Nephron (organoid): Measurements from ENCODE around the gene PDGFD.
A peak's percentile ranks its signal among the peaks of the same experiment; 100 is the strongest.

Experiments used
- H3K27ac Mint-ChIP-seq, 3 experiments: 2 replicates each; pipeline ENCODE4 v1.8.0; 2020; ENCODE audit warnings: mixed read lengths in 3 of 3, mild to moderate bottlenecking in 2 of 3, moderate library complexity in 1 of 3
- H3K27me3 Mint-ChIP-seq: 2 replicates; pipeline ENCODE4 v1.8.0; 2021; ENCODE audit warnings: low read depth, mild to moderate bottlenecking, moderate library complexity, mixed read lengths
- H3K36me3 Mint-ChIP-seq: 2 replicates; pipeline ENCODE4 v1.8.0; 2020; ENCODE audit warnings: low read depth, mixed read lengths
- H3K4me1 Mint-ChIP-seq: 2 replicates; pipeline ENCODE4 v1.8.0; 2020; ENCODE audit warnings: mixed read lengths
- H3K4me3 Mint-ChIP-seq, 3 experiments: 2 replicates each; pipeline ENCODE4 v1.8.0; 2020; ENCODE audit warnings: mild to moderate bottlenecking in 3 of 3, mixed read lengths in 3 of 3, moderate library complexity in 2 of 3
- H3K9me3 Mint-ChIP-seq: 2 replicates; pipeline ENCODE4 v1.8.0; 2020; ENCODE audit warnings: mixed read lengths
- CTCF ChIP-seq, 3 experiments: fragments of 200-600 bp; sonication (generic); IDR thresholded peaks; one replicate each; pipeline ENCODE4 v1.5.0; 2021; ENCODE audit warnings: antibody characterized with exemption in 3 of 3; ENCODE audit not compliant: unreplicated experiment in 3 of 3

Gene PDGFD

GRCh38 chr11:104152941-104153505 is 10.9 kb downstream of the PDGFD start:
- Mint-ChIP-seq H3K36me3 (no peaks in the 10 kb centered on the region), H3K27me3 (no peaks in the 10 kb centered on the region), H3K27ac (no peak overlapping the region), H3K4me3 (no peak overlapping the region), H3K4me1 (peaks cover 16% of the 10 kb centered on the region), H3K9me3 (peaks cover 2% of the 10 kb centered on the region)
- TF ChIP-seq CTCF (IDR thresholded peaks at IDR 0.05; ENCODE audit: unreplicated experiment in 3 of 3): no peak

- TF ChIP-seq CTCF (IDR thresholded peaks at IDR 0.05; ENCODE audit: unreplicated experiment in 3 of 3): peak; percentile 21 to 35 (median 33)
- Mint-ChIP-seq H3K4me1 (peaks cover 12% of the 10 kb centered on the region), H3K9me3 (peaks cover 2% of the 10 kb centered on the region), H3K27me3 (no peaks in the 10 kb centered on the region), H3K27ac (no peak overlapping the region), H3K36me3 (no peaks in the 10 kb centered on the region), H3K4me3 (no peak overlapping the region)
These were observed 12.3 kb downstream of the PDGFD start for GRCh38 chr11:104151404-104152204.

GRCh38 chr11:104148706-104149105 is 15.2 kb downstream of the PDGFD start:
- Mint-ChIP-seq H3K9me3 (peaks cover 2% of the 10 kb centered on the region), H3K4me1 (peaks cover 8% of the 10 kb centered on the region), H3K4me3 (no peak overlapping the region), H3K27me3 (no peaks in the 10 kb centered on the region), H3K27ac (no peak overlapping the region), H3K36me3 (no peaks in the 10 kb centered on the region)
- no peak for TF ChIP-seq CTCF (IDR thresholded peaks at IDR 0.05; ENCODE audit: unreplicated experiment in 3 of 3)

- H3K27me3 Mint-ChIP-seq: no peaks in the 10 kb centered on the region
- no peak for TF ChIP-seq CTCF (IDR thresholded peaks at IDR 0.05; ENCODE audit: unreplicated experiment in 3 of 3)
- H3K36me3 Mint-ChIP-seq: no peaks in the 10 kb centered on the region
- peaks cover 1% of the 10 kb centered on the region for H3K4me1 Mint-ChIP-seq
- H3K9me3 Mint-ChIP-seq: peaks cover 2% of the 10 kb centered on the region
- no peak overlapping the region for H3K4me3 Mint-ChIP-seq
- H3K27ac Mint-ChIP-seq: no peak overlapping the region
These were observed 15.9 kb downstream of the PDGFD start for GRCh38 chr11:104148074-104148473.

- no peaks in the 10 kb centered on the region for H3K4me1 Mint-ChIP-seq
- H3K4me3 Mint-ChIP-seq: no peak overlapping the region
- no peaks in the 10 kb centered on the region for H3K36me3 Mint-ChIP-seq
- peaks cover 2% of the 10 kb centered on the region for H3K9me3 Mint-ChIP-seq
- no peaks in the 10 kb centered on the region for H3K27me3 Mint-ChIP-seq
- TF ChIP-seq CTCF (IDR thresholded peaks at IDR 0.05; ENCODE audit: unreplicated experiment in 3 of 3): no peak
- no peak overlapping the region for H3K27ac Mint-ChIP-seq
These were observed 17.0 kb downstream of the PDGFD start for GRCh38 chr11:104146943-104147342.

GRCh38 chr11:104146421-104146820 is 17.5 kb downstream of the PDGFD start:
- H3K27me3 Mint-ChIP-seq: no peaks in the 10 kb centered on the region
- H3K9me3 Mint-ChIP-seq: peaks cover 2% of the 10 kb centered on the region
- no peaks in the 10 kb centered on the region for H3K36me3 Mint-ChIP-seq
- H3K4me3 Mint-ChIP-seq: no peak overlapping the region
- H3K27ac Mint-ChIP-seq: no peak overlapping the region
- H3K4me1 Mint-ChIP-seq: no peaks in the 10 kb centered on the region
- no peak for TF ChIP-seq CTCF (IDR thresholded peaks at IDR 0.05; ENCODE audit: unreplicated experiment in 3 of 3)
